Activated naive CD4-positive, alpha-beta T cell treated with anti-CD3 and anti-CD28 coated beads, Interleukin-2, amount 50 U/mL, for 72 hours (primary cell): ENCODE data around the gene OR4F6. TPM values are rescaled to one million over a fixed set of nuclear protein-coding genes. Genes with fewer than 3 reads are reported as not detected.
"Not testable (repeated sequence)": the region's sequence is repeated elsewhere in the genome, so short reads cannot be mapped to it uniquely, and the experiment has no call there.

ENCODE experiments used
- ATAC-seq, 2 donors: fragments of 150-1000 bp; cut with Tn5 transposase; 2 replicates each; pipeline ENCODE4 v1.10.0; 2021; ENCODE audit warnings: mild to moderate bottlenecking in 2 of 2, moderate library complexity in 2 of 2
- DNase-seq, 2 donors: peaks; one replicate each; pipeline ENCODE4 v3.0.0; 2021 to 2022; ENCODE audit warnings: low spot score in 2 of 2
- H3K27ac Mint-ChIP-seq, 2 donors: one replicate each; pipeline ENCODE4 v1.8.0; 2022; ENCODE audit warnings: mild to moderate bottlenecking in 2 of 2, mixed read lengths in 2 of 2
- H3K36me3 Mint-ChIP-seq, 2 donors: one replicate each; pipeline ENCODE4 v1.8.0; 2022; ENCODE audit warnings: mixed read lengths in 2 of 2
- H3K9me3 Mint-ChIP-seq, 2 donors: one replicate each; pipeline ENCODE4 v1.8.0; 2022; ENCODE audit warnings: mixed read lengths in 2 of 2
- total RNA-seq, 2 donors: library from RNA; stranded (reverse); gene quantifications; one replicate each; pipeline ENCODE4 v1.2.3, GENCODE V29; 2022

The OR4F6 gene
- not detected for total RNA-seq

DNA sequence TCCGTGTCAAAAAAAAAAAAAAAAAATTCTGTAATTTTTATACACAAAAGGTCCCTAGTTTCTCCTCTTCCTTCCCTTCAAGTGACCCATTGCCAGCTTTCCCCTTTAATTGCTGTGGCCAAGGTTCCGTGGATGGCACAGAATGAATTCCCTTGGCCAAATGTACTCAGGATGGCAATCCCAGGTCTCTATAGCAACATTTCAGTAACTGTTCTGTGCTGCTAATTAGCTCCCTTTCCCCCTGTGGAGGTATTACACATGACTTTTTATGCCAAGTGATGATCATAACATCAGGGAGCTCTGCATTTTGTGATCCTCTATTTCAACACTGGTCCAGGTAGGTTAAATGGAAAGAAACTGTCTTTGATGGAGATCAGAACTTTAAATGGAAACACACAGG, at the start of gene OR4F6:
TSS of gene OR4F6 (plus strand) at position 301 of the 400 bp plus-strand sequence. CDS start 2,211 bp downstream, outside the sequence.
- H3K36me3 Mint-ChIP-seq, result no peaks in the 10 kb centered on the region
- H3K9me3 Mint-ChIP-seq, result no peaks in the 10 kb centered on the region
- ATAC-seq, result no peak
- no peak within 1 kb of the TSS for H3K27ac Mint-ChIP-seq
- no peak for DNase-seq

DNA sequence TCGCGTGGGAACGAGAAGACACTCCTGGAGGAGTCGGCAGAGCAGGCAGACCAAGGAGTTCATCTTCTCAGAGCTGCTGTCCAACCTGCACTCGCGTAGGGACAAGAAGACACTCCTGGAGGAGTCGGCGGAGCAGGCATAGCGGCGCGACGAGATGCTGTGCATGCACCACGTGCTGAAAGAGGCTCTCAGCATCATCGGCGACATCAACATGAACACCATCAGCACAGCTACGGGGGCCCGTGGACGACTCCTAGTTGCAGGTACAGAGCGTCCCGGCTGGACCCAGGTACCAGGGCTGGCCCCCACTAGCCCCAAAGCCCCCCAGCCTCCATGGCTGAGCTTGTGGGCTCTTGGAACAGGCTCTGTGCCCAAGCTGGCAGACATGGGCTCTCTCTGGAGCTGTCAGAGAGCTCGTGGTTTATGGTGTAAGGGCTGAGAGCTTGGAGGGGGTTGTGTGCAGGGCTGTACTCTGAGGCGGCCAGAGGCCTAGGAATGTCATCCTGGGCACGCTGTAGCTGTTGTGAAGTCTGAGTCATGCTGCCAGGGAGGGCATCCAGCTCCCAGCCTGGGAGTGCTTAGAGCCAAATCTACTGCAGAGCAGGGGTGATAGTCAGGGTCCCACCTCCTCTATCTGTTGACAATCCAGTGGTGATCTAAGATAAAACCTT, 38.5 kb upstream of the OR4F6 start:
- ATAC-seq, H3K36me3 Mint-ChIP-seq, H3K9me3 Mint-ChIP-seq, H3K27ac Mint-ChIP-seq, DNase-seq: not testable (repeated sequence)

DNA sequence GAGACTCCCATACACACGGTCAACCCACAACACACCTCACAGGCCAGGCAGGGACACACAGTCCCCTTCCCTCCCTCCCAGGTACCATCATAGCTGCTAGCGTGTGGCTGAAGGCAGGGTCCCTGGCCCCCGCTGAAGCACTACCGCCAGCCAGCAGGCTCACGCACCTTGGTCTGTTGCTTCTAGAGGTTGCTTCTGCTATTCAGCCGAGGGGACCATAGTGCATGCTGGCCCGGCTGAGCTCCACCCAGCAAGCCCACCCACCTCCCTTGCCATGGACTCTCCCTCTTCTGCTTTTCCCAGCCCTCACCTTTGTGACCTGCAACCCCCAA, 38.0 kb upstream of the OR4F6 start:
- H3K27ac Mint-ChIP-seq, ATAC-seq, H3K36me3 Mint-ChIP-seq, H3K9me3 Mint-ChIP-seq, DNase-seq: not testable (repeated sequence)

- Mint-ChIP-seq H3K36me3 (no peaks in the 10 kb centered on the region), H3K27ac (no peak overlapping the region), H3K9me3 (no peaks in the 10 kb centered on the region)
- no peak for DNase-seq
- no peak for ATAC-seq
Measured at GRCh38 chr15:101765772-101766456, 37.4 kb upstream of the OR4F6 start.

- H3K27ac Mint-ChIP-seq, ATAC-seq, DNase-seq: not testable (repeated sequence)
Measured at GRCh38 chr15:101767083-101767640, 36.1 kb upstream of the OR4F6 start.

GRCh38 chr15:101772921-101773320, 30.4 kb upstream of the OR4F6 start:
- Mint-ChIP-seq H3K36me3 (no peaks in the 10 kb centered on the region), H3K27ac (no peak overlapping the region), H3K9me3 (no peaks in the 10 kb centered on the region)
- ATAC-seq, result no peak
- DNase-seq, result no peak

More at GRCh38 chr15:101767083-101767640, 36.1 kb upstream of the OR4F6 start:
- H3K9me3 Mint-ChIP-seq, H3K36me3 Mint-ChIP-seq: not testable (repeated sequence)

DNA sequence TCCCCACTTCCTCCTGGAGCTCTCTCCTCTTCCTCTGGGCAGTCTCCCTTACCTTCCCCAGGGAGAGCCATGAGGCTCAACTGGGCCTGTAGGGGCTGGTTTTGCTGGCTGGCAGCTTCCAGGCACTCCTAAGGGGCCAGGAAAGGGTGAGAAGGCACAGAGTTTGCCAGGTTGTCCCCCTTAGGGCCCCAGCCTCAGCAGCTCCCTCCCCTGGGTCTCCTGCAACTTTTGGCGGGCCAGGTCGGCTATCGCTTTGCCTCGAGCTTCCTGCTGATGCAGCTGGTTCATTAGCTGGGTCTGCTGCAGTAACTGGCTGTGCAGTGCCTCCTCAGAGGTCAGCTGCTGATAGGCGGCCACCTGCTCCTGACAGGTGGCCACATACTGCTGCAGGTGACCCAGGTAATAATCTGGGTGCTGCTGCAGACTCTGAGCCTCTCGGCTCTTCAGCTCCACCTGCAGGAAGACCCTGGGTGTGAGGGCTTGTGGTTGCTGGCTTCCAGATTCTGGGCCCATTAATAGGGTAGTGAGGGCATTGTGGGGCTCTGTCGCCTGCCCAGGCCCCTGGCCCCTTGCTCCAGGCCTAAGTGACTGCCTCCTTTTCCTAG, 29.7 kb upstream of the OR4F6 start:
- ATAC-seq (no peak), DNase-seq (peak in 1 of 2 donors; percentile 13)
- Mint-ChIP-seq H3K36me3 (no peaks in the 10 kb centered on the region), H3K27ac (peak overlapping the region in 1 of 2 donors; percentile 62), H3K9me3 (no peaks in the 10 kb centered on the region)

DNA sequence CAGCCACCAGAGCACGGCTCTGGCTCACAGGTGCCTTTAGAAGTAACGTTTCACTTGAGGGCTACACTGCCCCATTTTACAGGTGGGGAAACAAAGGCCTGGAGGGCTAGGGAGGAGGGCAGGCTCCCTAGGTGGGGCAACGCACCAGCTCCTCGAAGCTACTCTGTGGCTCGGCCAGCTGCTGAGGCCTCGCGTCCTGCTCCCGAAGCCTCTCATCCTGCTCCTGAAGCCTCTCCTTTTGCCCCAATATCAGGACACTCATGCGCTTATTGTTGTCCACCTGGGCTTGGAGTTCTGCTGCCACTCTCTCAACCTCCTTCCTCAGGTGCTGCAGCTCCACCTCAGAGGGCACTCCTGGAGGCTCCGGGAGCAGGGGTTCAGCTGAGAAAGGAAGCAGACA, 28.2 kb upstream of the OR4F6 start:
- Mint-ChIP-seq H3K27ac (no peak overlapping the region), H3K9me3 (no peaks in the 10 kb centered on the region), H3K36me3 (no peaks in the 10 kb centered on the region)
- ATAC-seq (no peak), DNase-seq (no peak)

DNA sequence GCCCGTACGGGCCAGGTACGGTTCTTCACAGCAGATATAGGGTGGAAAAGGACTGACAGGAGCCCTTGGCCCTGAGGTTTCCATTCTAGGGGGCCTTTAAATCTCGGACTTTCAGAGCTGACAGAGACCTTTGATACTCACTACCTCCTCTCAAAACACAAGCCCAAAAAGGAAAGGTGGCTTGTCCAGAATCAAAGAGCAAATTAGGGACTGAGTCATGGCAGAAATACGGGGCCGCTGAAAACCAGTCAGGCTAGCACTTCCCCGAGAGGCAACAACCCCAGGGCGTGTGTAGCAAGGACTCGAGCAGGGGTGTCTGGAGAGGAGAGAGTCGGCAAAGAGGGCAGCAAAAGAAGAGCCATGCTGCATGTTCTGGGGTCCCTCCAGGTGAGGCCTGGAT, 24.7 kb upstream of the OR4F6 start:
- not testable (repeated sequence) for H3K36me3 Mint-ChIP-seq, H3K27ac Mint-ChIP-seq, H3K9me3 Mint-ChIP-seq, DNase-seq, ATAC-seq

DNA sequence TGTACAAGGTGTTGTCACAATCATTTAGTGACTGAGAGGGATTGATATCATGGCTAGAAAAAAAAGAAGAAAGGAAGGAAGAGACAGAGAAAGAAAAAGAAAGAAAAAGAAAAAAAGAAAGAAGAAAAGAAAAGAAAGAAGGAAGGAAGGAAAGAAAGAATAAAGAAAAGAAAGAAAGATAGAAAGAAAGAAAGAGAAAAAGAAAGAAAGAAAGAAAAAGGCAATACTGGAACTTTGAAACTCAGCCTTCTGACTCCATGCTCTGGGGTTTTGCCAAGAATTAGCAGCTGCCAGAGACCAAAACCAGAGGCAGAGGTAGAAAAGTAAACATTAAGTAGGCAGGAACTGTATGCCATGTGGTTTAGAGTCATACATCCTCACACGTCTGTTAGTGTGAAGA, 23.1 kb upstream of the OR4F6 start:
- not testable (repeated sequence) for H3K36me3 Mint-ChIP-seq, ATAC-seq, H3K27ac Mint-ChIP-seq, DNase-seq, H3K9me3 Mint-ChIP-seq

GRCh38 chr15:101781928-101782327, 21.4 kb upstream of the OR4F6 start:
- H3K27ac Mint-ChIP-seq, result no peak overlapping the region
- DNase-seq (no peak), ATAC-seq (no peak)
- H3K36me3 Mint-ChIP-seq, result no peaks in the 10 kb centered on the region
- no peaks in the 10 kb centered on the region for H3K9me3 Mint-ChIP-seq

DNA sequence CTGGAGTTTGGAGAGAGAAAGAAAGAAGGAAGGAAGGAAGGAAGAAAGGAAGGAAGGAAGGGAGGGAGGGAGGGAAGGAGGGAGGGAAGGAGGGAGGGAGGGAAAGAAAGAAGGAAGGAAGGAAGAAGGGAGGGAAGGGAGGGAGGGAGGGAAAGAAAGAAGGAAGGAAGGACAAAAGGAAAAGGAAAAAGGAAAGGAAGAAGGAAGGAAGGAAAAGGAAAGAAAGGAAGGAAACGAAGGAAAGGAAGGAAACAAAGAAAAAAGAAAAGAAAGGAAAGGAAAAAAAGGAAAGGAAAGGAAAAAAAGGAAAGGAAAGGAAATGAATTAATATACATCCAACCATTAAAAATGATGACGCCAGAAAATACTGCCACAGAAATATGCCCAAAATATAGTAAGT, 18.7 kb upstream of the OR4F6 start:
- ATAC-seq, result no peak
- Mint-ChIP-seq H3K9me3 (no peaks in the 10 kb centered on the region), H3K27ac (no peak overlapping the region), H3K36me3 (no peaks in the 10 kb centered on the region)
- DNase-seq, result no peak

GRCh38 chr15:101786422-101786821, 16.9 kb upstream of the OR4F6 start:
- DNase-seq, H3K36me3 Mint-ChIP-seq, H3K9me3 Mint-ChIP-seq, H3K27ac Mint-ChIP-seq: not testable (repeated sequence)
- peak in 1 of 2 donors; percentile 73 for ATAC-seq

GRCh38 chr15:101788001-101788400, 15.3 kb upstream of the OR4F6 start:
- H3K27ac Mint-ChIP-seq, H3K9me3 Mint-ChIP-seq, DNase-seq: not testable (repeated sequence)

GRCh38 chr15:101788503-101789269, 14.6 kb upstream of the OR4F6 start:
- not testable (repeated sequence) for H3K36me3 Mint-ChIP-seq, H3K9me3 Mint-ChIP-seq, DNase-seq, ATAC-seq, H3K27ac Mint-ChIP-seq

More at GRCh38 chr15:101788001-101788400, 15.3 kb upstream of the OR4F6 start:
- H3K36me3 Mint-ChIP-seq, ATAC-seq: not testable (repeated sequence)

- ATAC-seq, DNase-seq, H3K36me3 Mint-ChIP-seq, H3K9me3 Mint-ChIP-seq, H3K27ac Mint-ChIP-seq: not testable (repeated sequence)
Measured at GRCh38 chr15:101790748-101791147, 12.6 kb upstream of the OR4F6 start.

- not testable (repeated sequence) for ATAC-seq, H3K36me3 Mint-ChIP-seq, H3K27ac Mint-ChIP-seq, H3K9me3 Mint-ChIP-seq, DNase-seq
Measured at GRCh38 chr15:101793981-101794380, 9.3 kb upstream of the OR4F6 start.
